Small intestine (tissue), 7 donors: ENCODE results near the gene EGR4. TPM values are rescaled to one million over a fixed set of nuclear protein-coding genes. Genes with fewer than 3 reads are reported as not detected.

Experiments used
- DNase-seq, 2 donors: peaks; one replicate each; pipeline versions ENCODE4 v3.0.0 to v3.0.0-alpha.2; 2013
- FAIRE-seq: peaks from 2 replicates; lab custom pipeline; 2012; peaks lifted over from hg19 to GRCh38; lab: Jason Lieb, UNC
- H3K27ac ChIP-seq, 3 donors: one replicate each; pipeline ENCODE4 v1.5.1; 2013; ENCODE audit warnings: low read length in 2 of 3, mild to moderate bottlenecking in 2 of 3, control low read depth in 1 of 3, inconsistent platforms in 1 of 3, low read depth in 1 of 3, moderate library complexity in 1 of 3
- H3K27me3 ChIP-seq, 3 donors: one replicate each; pipeline ENCODE4 v1.6.1; 2013; ENCODE audit warnings: low read length in 3 of 3, inconsistent platforms in 1 of 3; ENCODE audit not compliant: control insufficient read depth in 3 of 3, insufficient read depth in 3 of 3
- H3K36me3 ChIP-seq, 3 donors: one replicate each; pipeline ENCODE4 v1.6.1; 2013; ENCODE audit warnings: low read length in 3 of 3, inconsistent platforms in 1 of 3, low read depth in 1 of 3, mild to moderate bottlenecking in 1 of 3, moderate library complexity in 1 of 3; ENCODE audit not compliant: control insufficient read depth in 3 of 3, insufficient read depth in 2 of 3
- H3K4me1 ChIP-seq, 3 donors: one replicate each; pipeline ENCODE4 v1.6.1; 2013; ENCODE audit warnings: low read length in 2 of 3, inconsistent platforms in 1 of 3, low read depth in 1 of 3, mild to moderate bottlenecking in 1 of 3, moderate library complexity in 1 of 3; ENCODE audit not compliant: control insufficient read depth in 3 of 3, insufficient read depth in 2 of 3
- H3K4me3 ChIP-seq, 3 donors: one replicate each; pipeline ENCODE4 v1.5.1; 2013; ENCODE audit warnings: low read length in 3 of 3, control low read depth in 1 of 3, inconsistent platforms in 1 of 3, low read depth in 1 of 3, mild to moderate bottlenecking in 1 of 3, moderate library complexity in 1 of 3
- H3K9me3 ChIP-seq, 2 donors: one replicate each; pipeline ENCODE4 v1.6.1; 2013; ENCODE audit warnings: low read depth in 1 of 2, low read length in 1 of 2; ENCODE audit not compliant: control insufficient read depth in 2 of 2, insufficient read depth in 1 of 2
- WGBS, 3 donors: extraction: QIAGEN DNeasy Blood & Tissue Kit; methylation state at CpG; one replicate each; pipeline ENCODE4 v1.1.7; 2013; 5-methylcytosine and 5-hydroxymethylcytosine counted together
- polyA plus RNA-seq, 4 donors: library from polyadenylated mRNA; stranded (reverse) in 3 of 4; unstranded in 1 of 4; fragments of 200-250 nt in 3 of 4; fragments of 120-200 nt in 1 of 4; gene quantifications; one replicate each; pipeline versions ENCODE4 v1.2.1 to v1.2.3, GENCODE V29; 2013
- donor health status: healthy with polysubstance abuse.
- donor health status: control.
- donor health status: control.
- donor health status: Bipolar disorder and iron deficiency.
- donor health status: healthy.

Gene EGR4
- polyA plus RNA-seq, 4 donors, result 0.01 to 0.04 TPM; not detected in 2

- DNase-seq, result no peak
- H3K36me3 ChIP-seq, result no peaks in the 10 kb centered on the region
- FAIRE-seq, result no peak
- H3K27ac ChIP-seq, result no peak overlapping the region
- no peaks in the 10 kb centered on the region for H3K9me3 ChIP-seq
- H3K27me3 ChIP-seq, result peaks cover 0 to 7% (median 3%) of the 10 kb centered on the region in 3 donors
- 71 to 78% (median 74%) methylated on average over 5 of the region's 5 CpGs for WGBS, 3 donors
- H3K4me1 ChIP-seq, result no peaks in the 10 kb centered on the region
- H3K4me3 ChIP-seq, result no peak overlapping the region
These were observed 30.2 kb upstream of the EGR4 start for GRCh38 chr2:73323551-73323950.

GRCh38 chr2:73314441-73314840 is 21.1 kb upstream of the EGR4 start:
- Histone ChIP-seq H3K27me3 (peaks cover 0 to 7% (median 0%) of the 10 kb centered on the region in 3 donors), H3K4me1 (no peaks in the 10 kb centered on the region), H3K27ac (no peak overlapping the region), H3K9me3 (no peaks in the 10 kb centered on the region), H3K36me3 (no peaks in the 10 kb centered on the region), H3K4me3 (no peak overlapping the region)
- FAIRE-seq, result no peak
- DNase-seq, result no peak
- whole genome bisulfite sequencing, 3 donors, result 90 to 98% (median 94%) methylated on average over 2 of the region's 2 CpGs

- no peak overlapping the region for H3K27ac ChIP-seq
- FAIRE-seq, result no peak
- peaks cover 0 to 5% (median 3%) of the 10 kb centered on the region in 3 donors for H3K27me3 ChIP-seq
- no peaks in the 10 kb centered on the region for H3K36me3 ChIP-seq
- no peaks in the 10 kb centered on the region for H3K9me3 ChIP-seq
- peak in 1 of 2 donors; percentile 6 for DNase-seq
- no peak overlapping the region for H3K4me3 ChIP-seq
- WGBS, 3 donors, result 71% methylated on average over 9 of the region's 9 CpGs
- no peaks in the 10 kb centered on the region for H3K4me1 ChIP-seq
These were observed 14.4 kb upstream of the EGR4 start for GRCh38 chr2:73307720-73308119.

DNA sequence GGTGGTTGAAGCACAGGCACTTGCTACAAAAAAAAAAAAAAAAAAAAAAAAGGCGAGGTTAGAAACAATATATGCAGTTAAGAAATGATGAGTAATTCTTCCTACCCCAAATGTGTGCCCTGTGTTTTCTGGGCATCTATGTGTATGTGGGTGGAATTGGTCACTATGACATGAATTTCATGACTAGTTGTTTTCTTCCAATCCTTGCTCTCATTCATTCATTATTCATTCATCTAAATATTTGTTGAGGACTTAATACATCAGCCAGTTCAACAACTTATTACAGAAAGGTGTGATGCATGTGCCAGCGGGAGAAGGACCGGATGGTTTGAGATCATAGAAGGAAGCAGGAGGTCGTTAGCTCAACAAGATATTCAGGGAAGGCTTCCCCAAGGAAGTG is 8.3 kb upstream of the EGR4 start:
- DNase-seq (no peak), FAIRE-seq (no peak)
- no peaks in the 10 kb centered on the region for H3K36me3 ChIP-seq
- H3K4me1 ChIP-seq, result no peaks in the 10 kb centered on the region
- H3K27me3 ChIP-seq, result peaks cover 0 to 14% (median 7%) of the 10 kb centered on the region in 3 donors
- H3K27ac ChIP-seq, result no peak overlapping the region
- no peak overlapping the region for H3K4me3 ChIP-seq
- 58 to 69% (median 59%) methylated on average over 4 of the region's 4 CpGs for WGBS, 3 donors
- no peaks in the 10 kb centered on the region for H3K9me3 ChIP-seq

- H3K4me3 ChIP-seq, result no peak overlapping the region
- 65 to 76% (median 70%) methylated on average over 3 of the region's 3 CpGs for WGBS, 3 donors
- no peaks in the 10 kb centered on the region for H3K4me1 ChIP-seq
- no peak for FAIRE-seq
- no peak for DNase-seq
- H3K36me3 ChIP-seq, result no peaks in the 10 kb centered on the region
- H3K9me3 ChIP-seq, result no peaks in the 10 kb centered on the region
- H3K27me3 ChIP-seq, result peaks cover 0 to 20% (median 9%) of the 10 kb centered on the region in 3 donors
- H3K27ac ChIP-seq, result no peak overlapping the region
These were observed 7.6 kb upstream of the EGR4 start for GRCh38 chr2:73300926-73301325.

GRCh38 chr2:73297586-73297985 is 4.2 kb upstream of the EGR4 start:
- no peak for FAIRE-seq
- Histone ChIP-seq H3K27me3 (peaks cover 12 to 49% (median 21%) of the 10 kb centered on the region in 3 donors), H3K36me3 (no peaks in the 10 kb centered on the region), H3K4me1 (peaks cover 0 to 3% (median 0%) of the 10 kb centered on the region in 3 donors), H3K27ac (no peak overlapping the region), H3K4me3 (no peak overlapping the region), H3K9me3 (no peaks in the 10 kb centered on the region)
- no peak for DNase-seq
- whole genome bisulfite sequencing, 3 donors, result 59 to 65% (median 61%) methylated on average over 4 of the region's 4 CpGs

DNA sequence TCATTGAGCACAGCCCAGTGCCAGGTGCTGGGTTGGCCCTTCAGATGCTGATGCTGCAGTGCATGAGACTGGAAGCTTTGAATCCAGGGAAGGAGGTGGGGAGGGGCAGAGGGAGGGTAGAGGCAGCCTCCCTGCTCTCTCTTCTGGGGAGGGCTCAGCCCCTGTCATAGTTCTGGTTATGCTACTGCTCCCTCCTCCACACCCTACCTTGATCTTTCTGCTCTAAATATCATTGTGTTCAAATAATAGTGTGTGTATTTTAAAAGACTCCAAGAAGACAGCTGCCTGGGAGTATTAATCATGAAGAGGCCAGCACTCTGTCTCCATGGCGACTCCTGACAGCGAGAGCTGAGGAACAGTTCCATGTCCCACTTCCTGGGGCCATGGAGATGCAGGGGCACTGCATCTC is 3.8 kb upstream of the EGR4 start:
- H3K9me3 ChIP-seq, result no peaks in the 10 kb centered on the region
- FAIRE-seq (no peak), DNase-seq (no peak)
- no peaks in the 10 kb centered on the region for H3K36me3 ChIP-seq
- 16 to 29% (median 21%) methylated on average over 2 of the region's 2 CpGs for WGBS, 3 donors
- no peak overlapping the region for H3K4me3 ChIP-seq
- H3K27me3 ChIP-seq, result peaks cover 16 to 53% (median 25%) of the 10 kb centered on the region in 3 donors
- peaks cover 0 to 3% (median 0%) of the 10 kb centered on the region in 3 donors for H3K4me1 ChIP-seq
- H3K27ac ChIP-seq, result no peak overlapping the region

GRCh38 chr2:73295751-73296400 is 2.5 kb upstream of the EGR4 start:
- no peak for DNase-seq
- Histone ChIP-seq H3K9me3 (no peaks in the 10 kb centered on the region), H3K36me3 (no peaks in the 10 kb centered on the region), H3K27ac (no peak overlapping the region), H3K4me3 (no peak overlapping the region), H3K27me3 (peaks cover 23 to 66% (median 33%) of the 10 kb centered on the region in 3 donors), H3K4me1 (peaks cover 0 to 8% (median 0%) of the 10 kb centered on the region in 3 donors)
- FAIRE-seq, result no peak
- WGBS, 3 donors, result 18 to 35% (median 30%) methylated on average over 5 of the region's 5 CpGs
